WTC11 (cell line): Measurements from ENCODE around the gene HMCN1. TPM values are rescaled to one million over a fixed set of nuclear protein-coding genes. Genes with fewer than 3 reads are reported as not detected.

Source experiments
- ATAC-seq: fragments of 200-7000 bp; cut with Tn5 transposase; 2 replicates; pipeline ENCODE4 v1.10.0; 2021; ENCODE audit warnings: mild to moderate bottlenecking, moderate library complexity
- CTCF ChIA-PET: fragments of 300-600 bp; sonication (Branson Sonifier 250); formaldehyde crosslinking; loops from one replicate; lab custom pipeline; 2021; ENCODE audit warnings: antibody characterized with exemption; lab: Charles Lee
- POLR2A ChIA-PET: fragments of 350-600 bp; sonication (Branson Sonifier 250); formaldehyde crosslinking; loops from one replicate; lab custom pipeline; 2021; ENCODE audit warnings: antibody characterized with exemption; lab: Charles Lee
- DNase-seq: peaks from one replicate; pipeline ENCODE4 v3.0.0; 2021; ENCODE audit warnings: low spot score
- H3K27ac Mint-ChIP-seq: 2 replicates; pipeline ENCODE4 v1.8.0; 2021; ENCODE audit warnings: mixed read lengths
- H3K27me3 Mint-ChIP-seq: 2 replicates; pipeline ENCODE4 v1.8.0; 2021; ENCODE audit warnings: low read depth, mild to moderate bottlenecking, moderate library complexity, mixed read lengths
- H3K36me3 Mint-ChIP-seq: 2 replicates; pipeline ENCODE4 v1.8.0; 2021; ENCODE audit warnings: mixed read lengths
- H3K4me1 Mint-ChIP-seq: 2 replicates; pipeline ENCODE4 v1.8.0; 2022; ENCODE audit warnings: mixed read lengths
- H3K4me3 Mint-ChIP-seq: 2 replicates; pipeline ENCODE4 v1.8.0; 2021; ENCODE audit warnings: mild to moderate bottlenecking, moderate library complexity, mixed read lengths
- H3K9me3 Mint-ChIP-seq: 2 replicates; pipeline ENCODE4 v1.8.0; 2021; ENCODE audit warnings: mixed read lengths
- CBFB ChIP-seq: sonication (generic); formaldehyde crosslinking; IDR thresholded peaks from 2 replicates; pipeline ENCODE4 v1.8.1; 2022; ENCODE audit warnings: mild to moderate bottlenecking, low read depth, missing genetic modification reagents
- ESRRA ChIP-seq: sonication (generic); formaldehyde crosslinking; IDR thresholded peaks from 2 replicates; pipeline ENCODE4 v1.8.1; 2022; ENCODE audit warnings: mild to moderate bottlenecking, missing genetic modification reagents, borderline replicate concordance
- SMAD3 ChIP-seq: sonication (generic); formaldehyde crosslinking; IDR thresholded peaks from 2 replicates; pipeline ENCODE4 v1.8.0; 2022; ENCODE audit warnings: missing genetic modification reagents, mild to moderate bottlenecking, borderline replicate concordance
- SOX15 ChIP-seq: fragments of 250-450 bp; sonication (Bioruptor Pico); IDR thresholded peaks from 2 replicates; pipeline ENCODE4 v1.9.0; 2021; ENCODE audit warnings: mild to moderate bottlenecking
- TEAD4 ChIP-seq: sonication (generic); formaldehyde crosslinking; IDR thresholded peaks from 2 replicates; pipeline ENCODE4 v1.8.0; 2022; ENCODE audit warnings: mild to moderate bottlenecking, missing genetic modification reagents
- ZBTB21 ChIP-seq: sonication (generic); formaldehyde crosslinking; IDR thresholded peaks from 2 replicates; pipeline ENCODE4 v1.8.1; 2023; ENCODE audit warnings: mild to moderate bottlenecking, missing genetic modification reagents, borderline replicate concordance
- ZBTB43 ChIP-seq: sonication (generic); formaldehyde crosslinking; IDR thresholded peaks from 2 replicates; pipeline ENCODE4 v1.8.1; 2023; ENCODE audit warnings: mild to moderate bottlenecking, missing genetic modification reagents
- total RNA-seq: library from RNA; stranded (reverse); gene quantifications from 3 replicates; pipeline ENCODE4 v1.2.3, GENCODE V29; 2021
- TF ChIP-seq, protein P1 (sequence below): sonication (generic); formaldehyde crosslinking; IDR thresholded peaks from 2 replicates; pipeline ENCODE4 v1.8.1; 2022; ENCODE audit warnings: mild to moderate bottlenecking, missing genetic modification reagents, moderate library complexity, borderline replicate concordance
- TF ChIP-seq, protein P2 (sequence below): sonication (generic); formaldehyde crosslinking; IDR thresholded peaks from 2 replicates; pipeline ENCODE4 v1.8.0; 2022; ENCODE audit warnings: missing genetic modification reagents
- TF ChIP-seq, protein P3 (sequence below): fragments of 250-450 bp; sonication (Bioruptor Pico); IDR thresholded peaks from 2 replicates; pipeline ENCODE4 v1.9.0; 2021; ENCODE audit warnings: mild to moderate bottlenecking, borderline replicate concordance
- TF ChIP-seq, protein P4 (sequence below): sonication (generic); formaldehyde crosslinking; IDR thresholded peaks from 2 replicates; pipeline ENCODE4 v1.8.0; 2022; ENCODE audit warnings: mild to moderate bottlenecking, missing genetic modification reagents
- TF ChIP-seq, protein P5 (sequence below): sonication (generic); formaldehyde crosslinking; IDR thresholded peaks from 2 replicates; pipeline ENCODE4 v1.8.1; 2023; ENCODE audit warnings: mild to moderate bottlenecking, moderate library complexity, missing genetic modification reagents

Gene HMCN1
- total RNA-seq, 1 experiment from 2014 or later, result 5.6 TPM

DNA sequence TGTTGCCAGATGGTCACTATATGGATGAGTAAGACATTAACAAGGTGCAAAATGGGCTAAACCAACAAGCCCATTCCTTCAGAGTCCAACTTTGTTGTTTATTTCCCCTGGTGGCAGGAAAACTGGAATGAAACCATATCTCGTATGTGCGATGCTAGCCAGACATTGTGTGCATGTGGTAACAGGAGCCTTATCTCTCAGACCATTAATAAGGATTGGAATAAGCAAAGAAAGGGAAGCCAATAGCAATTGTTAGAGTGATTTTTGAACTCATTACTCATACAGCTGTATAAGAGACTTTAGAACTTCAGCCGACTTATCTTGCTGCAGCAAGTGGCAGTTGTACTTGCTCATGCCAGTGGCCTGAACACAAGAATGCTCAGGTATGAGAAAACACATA, 30.0 kb upstream of the HMCN1 start (continued):
- TF ChIP-seq, protein P1, sequence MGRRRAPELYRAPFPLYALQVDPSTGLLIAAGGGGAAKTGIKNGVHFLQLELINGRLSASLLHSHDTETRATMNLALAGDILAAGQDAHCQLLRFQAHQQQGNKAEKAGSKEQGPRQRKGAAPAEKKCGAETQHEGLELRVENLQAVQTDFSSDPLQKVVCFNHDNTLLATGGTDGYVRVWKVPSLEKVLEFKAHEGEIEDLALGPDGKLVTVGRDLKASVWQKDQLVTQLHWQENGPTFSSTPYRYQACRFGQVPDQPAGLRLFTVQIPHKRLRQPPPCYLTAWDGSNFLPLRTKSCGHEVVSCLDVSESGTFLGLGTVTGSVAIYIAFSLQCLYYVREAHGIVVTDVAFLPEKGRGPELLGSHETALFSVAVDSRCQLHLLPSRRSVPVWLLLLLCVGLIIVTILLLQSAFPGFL (CRISPR knock-in tag), result no peak
- TF ChIP-seq, protein P2, sequence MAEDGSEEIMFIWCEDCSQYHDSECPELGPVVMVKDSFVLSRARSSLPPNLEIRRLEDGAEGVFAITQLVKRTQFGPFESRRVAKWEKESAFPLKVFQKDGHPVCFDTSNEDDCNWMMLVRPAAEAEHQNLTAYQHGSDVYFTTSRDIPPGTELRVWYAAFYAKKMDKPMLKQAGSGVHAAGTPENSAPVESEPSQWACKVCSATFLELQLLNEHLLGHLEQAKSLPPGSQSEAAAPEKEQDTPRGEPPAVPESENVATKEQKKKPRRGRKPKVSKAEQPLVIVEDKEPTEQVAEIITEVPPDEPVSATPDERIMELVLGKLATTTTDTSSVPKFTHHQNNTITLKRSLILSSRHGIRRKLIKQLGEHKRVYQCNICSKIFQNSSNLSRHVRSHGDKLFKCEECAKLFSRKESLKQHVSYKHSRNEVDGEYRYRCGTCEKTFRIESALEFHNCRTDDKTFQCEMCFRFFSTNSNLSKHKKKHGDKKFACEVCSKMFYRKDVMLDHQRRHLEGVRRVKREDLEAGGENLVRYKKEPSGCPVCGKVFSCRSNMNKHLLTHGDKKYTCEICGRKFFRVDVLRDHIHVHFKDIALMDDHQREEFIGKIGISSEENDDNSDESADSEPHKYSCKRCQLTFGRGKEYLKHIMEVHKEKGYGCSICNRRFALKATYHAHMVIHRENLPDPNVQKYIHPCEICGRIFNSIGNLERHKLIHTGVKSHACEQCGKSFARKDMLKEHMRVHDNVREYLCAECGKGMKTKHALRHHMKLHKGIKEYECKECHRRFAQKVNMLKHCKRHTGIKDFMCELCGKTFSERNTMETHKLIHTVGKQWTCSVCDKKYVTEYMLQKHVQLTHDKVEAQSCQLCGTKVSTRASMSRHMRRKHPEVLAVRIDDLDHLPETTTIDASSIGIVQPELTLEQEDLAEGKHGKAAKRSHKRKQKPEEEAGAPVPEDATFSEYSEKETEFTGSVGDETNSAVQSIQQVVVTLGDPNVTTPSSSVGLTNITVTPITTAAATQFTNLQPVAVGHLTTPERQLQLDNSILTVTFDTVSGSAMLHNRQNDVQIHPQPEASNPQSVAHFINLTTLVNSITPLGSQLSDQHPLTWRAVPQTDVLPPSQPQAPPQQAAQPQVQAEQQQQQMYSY (CRISPR knock-in tag), result no peak
- TF ChIP-seq, protein P3, sequence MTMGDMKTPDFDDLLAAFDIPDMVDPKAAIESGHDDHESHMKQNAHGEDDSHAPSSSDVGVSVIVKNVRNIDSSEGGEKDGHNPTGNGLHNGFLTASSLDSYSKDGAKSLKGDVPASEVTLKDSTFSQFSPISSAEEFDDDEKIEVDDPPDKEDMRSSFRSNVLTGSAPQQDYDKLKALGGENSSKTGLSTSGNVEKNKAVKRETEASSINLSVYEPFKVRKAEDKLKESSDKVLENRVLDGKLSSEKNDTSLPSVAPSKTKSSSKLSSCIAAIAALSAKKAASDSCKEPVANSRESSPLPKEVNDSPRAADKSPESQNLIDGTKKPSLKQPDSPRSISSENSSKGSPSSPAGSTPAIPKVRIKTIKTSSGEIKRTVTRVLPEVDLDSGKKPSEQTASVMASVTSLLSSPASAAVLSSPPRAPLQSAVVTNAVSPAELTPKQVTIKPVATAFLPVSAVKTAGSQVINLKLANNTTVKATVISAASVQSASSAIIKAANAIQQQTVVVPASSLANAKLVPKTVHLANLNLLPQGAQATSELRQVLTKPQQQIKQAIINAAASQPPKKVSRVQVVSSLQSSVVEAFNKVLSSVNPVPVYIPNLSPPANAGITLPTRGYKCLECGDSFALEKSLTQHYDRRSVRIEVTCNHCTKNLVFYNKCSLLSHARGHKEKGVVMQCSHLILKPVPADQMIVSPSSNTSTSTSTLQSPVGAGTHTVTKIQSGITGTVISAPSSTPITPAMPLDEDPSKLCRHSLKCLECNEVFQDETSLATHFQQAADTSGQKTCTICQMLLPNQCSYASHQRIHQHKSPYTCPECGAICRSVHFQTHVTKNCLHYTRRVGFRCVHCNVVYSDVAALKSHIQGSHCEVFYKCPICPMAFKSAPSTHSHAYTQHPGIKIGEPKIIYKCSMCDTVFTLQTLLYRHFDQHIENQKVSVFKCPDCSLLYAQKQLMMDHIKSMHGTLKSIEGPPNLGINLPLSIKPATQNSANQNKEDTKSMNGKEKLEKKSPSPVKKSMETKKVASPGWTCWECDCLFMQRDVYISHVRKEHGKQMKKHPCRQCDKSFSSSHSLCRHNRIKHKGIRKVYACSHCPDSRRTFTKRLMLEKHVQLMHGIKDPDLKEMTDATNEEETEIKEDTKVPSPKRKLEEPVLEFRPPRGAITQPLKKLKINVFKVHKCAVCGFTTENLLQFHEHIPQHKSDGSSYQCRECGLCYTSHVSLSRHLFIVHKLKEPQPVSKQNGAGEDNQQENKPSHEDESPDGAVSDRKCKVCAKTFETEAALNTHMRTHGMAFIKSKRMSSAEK (CRISPR knock-in tag), result no peak
- TF ChIP-seq ZBTB21 (CRISPR knock-in tag), result no peak

DNA sequence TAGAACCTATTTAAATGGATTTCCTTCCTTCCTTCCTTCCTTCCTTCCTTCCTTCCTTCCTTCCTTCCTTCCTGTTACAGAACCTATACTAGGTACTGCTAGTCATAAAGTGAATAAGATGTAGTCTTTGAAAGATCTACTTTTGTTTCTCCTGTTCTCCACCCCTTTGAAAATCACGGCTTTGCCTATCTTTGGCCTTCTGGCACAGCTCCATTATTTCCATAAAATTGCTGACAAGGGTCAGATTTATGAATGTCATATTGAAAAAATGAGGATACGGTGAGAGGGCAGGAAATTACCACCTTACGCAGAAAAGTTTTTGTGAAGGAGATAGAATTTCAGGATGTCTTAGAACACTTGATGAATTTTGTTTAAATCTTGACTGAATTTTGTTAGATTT, 18.1 kb upstream of the HMCN1 start:
- no peaks in the 10 kb centered on the region for H3K4me1 Mint-ChIP-seq
- ChIA-PET CTCF (no interaction called here), POLR2A (no interaction called here)
- peaks cover 13% of the 10 kb centered on the region for H3K9me3 Mint-ChIP-seq
- DNase-seq (no peak), ATAC-seq (no peak)
- no peak overlapping the region for H3K27ac Mint-ChIP-seq
- TF ChIP-seq SMAD3, result no peak
- TF ChIP-seq, protein P4, sequence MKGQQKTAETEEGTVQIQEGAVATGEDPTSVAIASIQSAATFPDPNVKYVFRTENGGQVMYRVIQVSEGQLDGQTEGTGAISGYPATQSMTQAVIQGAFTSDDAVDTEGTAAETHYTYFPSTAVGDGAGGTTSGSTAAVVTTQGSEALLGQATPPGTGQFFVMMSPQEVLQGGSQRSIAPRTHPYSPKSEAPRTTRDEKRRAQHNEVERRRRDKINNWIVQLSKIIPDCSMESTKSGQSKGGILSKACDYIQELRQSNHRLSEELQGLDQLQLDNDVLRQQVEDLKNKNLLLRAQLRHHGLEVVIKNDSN (CRISPR knock-in tag), result no peak
- no peak for TF ChIP-seq CBFB (CRISPR knock-in tag)
- TF ChIP-seq SOX15 (CRISPR knock-in tag), result no peak
- TF ChIP-seq, protein P5, sequence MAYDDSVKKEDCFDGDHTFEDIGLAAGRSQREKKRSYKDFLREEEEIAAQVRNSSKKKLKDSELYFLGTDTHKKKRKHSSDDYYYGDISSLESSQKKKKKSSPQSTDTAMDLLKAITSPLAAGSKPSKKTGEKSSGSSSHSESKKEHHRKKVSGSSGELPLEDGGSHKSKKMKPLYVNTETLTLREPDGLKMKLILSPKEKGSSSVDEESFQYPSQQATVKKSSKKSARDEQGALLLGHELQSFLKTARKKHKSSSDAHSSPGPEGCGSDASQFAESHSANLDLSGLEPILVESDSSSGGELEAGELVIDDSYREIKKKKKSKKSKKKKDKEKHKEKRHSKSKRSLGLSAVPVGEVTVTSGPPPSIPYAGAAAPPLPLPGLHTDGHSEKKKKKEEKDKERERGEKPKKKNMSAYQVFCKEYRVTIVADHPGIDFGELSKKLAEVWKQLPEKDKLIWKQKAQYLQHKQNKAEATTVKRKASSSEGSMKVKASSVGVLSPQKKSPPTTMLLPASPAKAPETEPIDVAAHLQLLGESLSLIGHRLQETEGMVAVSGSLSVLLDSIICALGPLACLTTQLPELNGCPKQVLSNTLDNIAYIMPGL (CRISPR knock-in tag), result no peak
- no peak for TF ChIP-seq ESRRA (CRISPR knock-in tag)
- TF ChIP-seq TEAD4 (CRISPR knock-in tag), result no peak
- TF ChIP-seq ZBTB43 (CRISPR knock-in tag), result no peak
- 0 out of 2 replicates have a peak, but pooled peaks cover 2% of the 10 kb centered on the region for H3K36me3 Mint-ChIP-seq
- no peak overlapping the region for H3K4me3 Mint-ChIP-seq
- H3K27me3 Mint-ChIP-seq, result no peaks in the 10 kb centered on the region
